K562 (cell line): ENCODE data around the gene RARG. TPM values are rescaled to one million over a fixed set of nuclear protein-coding genes. Genes with fewer than 3 reads are reported as not detected.
A peak's percentile ranks its signal among the peaks of the same experiment; 100 is the strongest.

ENCODE experiments used
- ATAC-seq: fragments of 200-7000 bp; cut with Tn5 transposase; 3 replicates; pipeline ENCODE4 v1.9.1; 2020; ENCODE audit warnings: moderate library complexity
- BruUV-seq: library from RNA; stranded (reverse); fragments of 400-500 nt; replicated peaks from 2 replicates; lab custom pipeline; 2021; lab: Mats Ljungman, UMichigan
- CTCF ChIA-PET: fragments of 300-600 bp; formaldehyde crosslinking; extraction: SDS; loops from one replicate; lab custom pipeline; 2021; ENCODE audit warnings: low intra/inter-chr PET ratio; lab: Yijun Ruan, JAX
- POLR2A ChIA-PET: fragments of 300-600, 350-650 bp; sonication (Branson Sonifier 250); formaldehyde crosslinking; extraction: SDS; loops from one replicate; lab custom pipeline; 2021; ENCODE audit warnings: antibody characterized with exemption, inconsistent platforms; lab: Yijun Ruan, JAX
- DNase-seq, 4 experiments: peaks; one replicate each; pipeline versions ENCODE4 v3.0.0 to v3.0.0-alpha.2; 2011 to 2018; ENCODE audit warnings: low spot score in 3 of 4, mixed read lengths in 3 of 4; ENCODE audit errors: extremely low read depth in 1 of 4
- FAIRE-seq: peaks from 2 replicates; lab custom pipeline; 2011; peaks lifted over from hg19 to GRCh38; lab: Jason Lieb, UNC
- H2AFZ ChIP-seq: 2 replicates; pipeline ENCODE4 v1.6.0; 2011; ENCODE audit warnings: low read depth, low read length, control low read depth, inconsistent platforms
- H3K27ac ChIP-seq: fragments of 200-600 bp; 3 replicates; pipeline ENCODE4 v1.8.0; 2011; ENCODE audit warnings: low read depth, mild to moderate bottlenecking, control low read depth, inconsistent platforms, low read length, moderate library complexity, mixed read lengths; ENCODE audit errors: extremely low read depth
- H3K27me3 ChIP-seq, 2 experiments: fragments of 300-600 bp in 1 of 2; 2 replicates in 1 of 2; 3 replicates in 1 of 2; pipeline versions ENCODE4 v1.6.0 to v1.8.0; 2011; ENCODE audit warnings: inconsistent platforms in 2 of 2, low read length in 2 of 2, mild to moderate bottlenecking in 1 of 2, mixed read lengths in 1 of 2, moderate library complexity in 1 of 2; ENCODE audit not compliant: control insufficient read depth in 2 of 2, insufficient read depth in 2 of 2
- H3K36me3 ChIP-seq: fragments of 300-600 bp; 3 replicates; pipeline ENCODE4 v1.8.0; 2011; ENCODE audit warnings: mild to moderate bottlenecking, low read length, inconsistent platforms; ENCODE audit not compliant: control insufficient read depth, insufficient read depth
- H3K4me1 ChIP-seq, 2 experiments: fragments of 200-600 bp in 1 of 2; replicated peaks in 1 of 2; 2 replicates in 1 of 2; 3 replicates in 1 of 2; pipeline versions ENCODE4 v1.5.1 to v1.8.0; 2011; ENCODE audit warnings: inconsistent platforms in 2 of 2, low read length in 2 of 2, mild to moderate bottlenecking in 1 of 2, mixed read lengths in 1 of 2, moderate library complexity in 1 of 2; ENCODE audit not compliant: control insufficient read depth in 2 of 2, insufficient read depth in 2 of 2
- H3K4me2 ChIP-seq: 2 replicates; pipeline ENCODE4 v1.6.1; 2011; ENCODE audit warnings: low read length, control low read depth, inconsistent platforms, mixed read lengths; ENCODE audit not compliant: insufficient read depth
- H3K4me3 ChIP-seq: fragments of 200-600 bp; sonication (generic), shearing (Covaris generic); 2 replicates; pipeline ENCODE4 v1.5.1; 2016; ENCODE audit warnings: control low read depth, inconsistent platforms
- H3K79me2 ChIP-seq: fragments of 200-600 bp; 3 replicates; pipeline ENCODE4 v1.8.0; 2011; ENCODE audit warnings: low read length, inconsistent platforms; ENCODE audit not compliant: control insufficient read depth, insufficient read depth
- H3K9ac ChIP-seq, 2 experiments: 2 replicates each; pipeline versions ENCODE4 v1.6.0 to v1.6.1; 2011; ENCODE audit warnings: low read depth in 2 of 2, low read length in 2 of 2, control low read depth in 1 of 2, inconsistent platforms in 1 of 2, mild to moderate bottlenecking in 1 of 2, mixed read lengths in 1 of 2; ENCODE audit not compliant: insufficient read depth in 1 of 2
- H3K9me1 ChIP-seq: one replicate; pipeline ENCODE4 v1.6.0; 2011; ENCODE audit warnings: inconsistent platforms, mild to moderate bottlenecking, low read length, moderate library complexity; ENCODE audit not compliant: control insufficient read depth, insufficient read depth
- H3K9me3 ChIP-seq: replicated peaks from 2 replicates; pipeline ENCODE4 v1.5.1; 2011; ENCODE audit warnings: low read depth, low read length, inconsistent platforms; ENCODE audit not compliant: control insufficient read depth, insufficient read depth
- H4K20me1 ChIP-seq: replicated peaks from 2 replicates; pipeline ENCODE4 v1.6.1; 2011; ENCODE audit warnings: low read length, inconsistent platforms, mixed read lengths; ENCODE audit not compliant: control insufficient read depth, insufficient read depth
- CSDE1 ChIP-seq, 2 experiments: fragments of 450-650 bp; IDR thresholded peaks; 2 replicates each; pipeline ENCODE4 v1.6.1; 2016; ENCODE audit warnings: mild to moderate bottlenecking in 1 of 2
- DACH1 ChIP-seq: fragments of 450-650 bp; IDR thresholded peaks from 2 replicates; pipeline ENCODE4 v1.6.1; 2018; ENCODE audit not compliant: partially characterized antibody
- MEF2A ChIP-seq: IDR thresholded peaks from 2 replicates; pipeline ENCODE4 v1.6.1; 2011; ENCODE audit warnings: low read depth, mild to moderate bottlenecking, low read length, moderate library complexity; ENCODE audit not compliant: control insufficient read depth
- WGBS: fragments of 100-300 bp; shearing (Covaris generic); methylation state at CpG from one replicate; pipeline ENCODE4 v1.1.6; 2016; ENCODE audit warnings: low coverage, mixed read lengths; ENCODE audit not compliant: insufficient coverage; ENCODE audit errors: missing lambda C conversion rate; 5-methylcytosine and 5-hydroxymethylcytosine counted together
- in situ Hi-C: fragments of 300-500 bp; cut with MboI; formaldehyde crosslinking; loops from 4 replicates; pipeline ENCODE4 v1.15.0; 2018; ENCODE audit warnings: inconsistent platforms, mixed read lengths
- intact Hi-C: fragments of 100-400 bp; cut with micrococcal nuclease; formaldehyde crosslinking; loops from 2 replicates; pipeline ENCODE4 v1.14.2; 2022
- polyA plus RNA-seq, 8 experiments: library from polyadenylated mRNA; depleted of rRNA in 4 of 8; stranded (reverse) in 5 of 8; unstranded in 3 of 8; fragments of >200 nt; fragmentation: Nextera tagmentation in 2 of 8; fragmentation: Illumina TruSeq in 1 of 8; extraction: Ambion mirVana in 2 of 8; extraction: Trizol in 1 of 8; gene quantifications; 2 replicates each; pipeline versions ENCODE4 v1.2.1 to v1.2.3, GENCODE V29; 2011 to 2014; ENCODE audit warnings: inconsistent platforms in 1 of 8, missing spikeins in 1 of 8
- total RNA-seq, 7 experiments: library from RNA; depleted of rRNA in 6 of 7; stranded (reverse); fragments of >200 nt in 6 of 7; fragmentation: Illumina TruSeq in 2 of 7; extraction: Trizol in 2 of 7; gene quantifications; 2 replicates each; pipeline versions ENCODE4 v1.2.1 to v1.2.3, GENCODE V29; 2011 to 2021; ENCODE audit warnings: low replicate concordance in 1 of 7
- TF ChIP-seq, protein P1 (sequence below): sonication (generic); formaldehyde crosslinking; IDR thresholded peaks from 2 replicates; pipeline ENCODE4 v1.8.0; 2023; ENCODE audit warnings: mild to moderate bottlenecking, missing genetic modification reagents
- TF ChIP-seq, protein P2 (sequence below): fragments of 450-650 bp; IDR thresholded peaks from 2 replicates; pipeline ENCODE4 v1.6.1; 2016; ENCODE audit warnings: antibody characterized with exemption

Gene RARG
- total and polyA plus RNA-seq, 9 of the 15 experiments (the other 6 are each of a cell fraction or from before 2014, with no cell fraction given) = 0.18 to 7.6 (median 3.8) TPM

DNA sequence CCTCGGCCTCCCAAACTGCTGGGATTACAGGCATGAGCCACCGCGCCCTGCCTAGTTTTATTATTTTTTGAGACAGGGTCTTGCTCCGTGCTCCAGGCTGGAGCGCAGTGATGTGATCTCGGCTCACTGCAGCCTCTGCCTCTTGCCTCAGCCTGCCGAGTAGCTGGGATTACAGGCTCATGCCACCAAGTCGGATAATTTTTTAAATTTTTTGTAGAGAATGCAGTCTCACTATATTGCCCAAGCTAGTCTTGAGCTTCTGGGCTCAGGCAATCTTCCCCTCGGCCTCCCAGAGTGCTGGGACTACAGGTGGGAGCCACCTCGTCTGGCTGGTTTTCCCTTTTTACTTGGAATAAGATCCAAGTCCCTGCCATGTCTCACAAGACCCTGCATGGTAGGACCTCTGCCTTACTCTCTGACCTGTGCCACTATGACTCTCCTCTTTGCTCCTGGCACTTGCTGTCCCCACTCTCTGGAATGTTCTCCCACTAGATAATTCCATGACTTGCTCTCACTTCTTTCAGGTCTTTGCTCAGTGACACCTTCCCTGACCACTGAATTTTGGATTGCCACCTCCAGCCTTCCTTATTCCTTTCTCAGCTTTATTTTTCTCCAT, 7.7 kb upstream of the RARG start:
- POLR2A ChIA-PET = interaction anchor here (0.6 kb wide), 1 partner anchor 212 kb away, joined by 3 read pairs; no protein-coding TSS in a partner anchor
- Histone ChIP-seq H3K4me3 (no peak overlapping the region), H3K9me1 (no peaks in the 10 kb centered on the region), H3K27me3 (no peaks in the 10 kb centered on the region), H4K20me1 (no peaks in the 10 kb centered on the region), H3K27ac (no peak overlapping the region), H3K79me2 (no peaks in the 10 kb centered on the region), H3K4me2 (no peak overlapping the region), H3K36me3 (no peaks in the 10 kb centered on the region), H3K4me1 (peaks cover 9 to 21% of the 10 kb centered on the region in 2 experiments; a peak in 4 of 5 replicates), H3K9ac (no peak overlapping the region), H2AFZ (peak overlapping the region; percentile 61), H3K9me3 (no peaks in the 10 kb centered on the region)
- TF ChIP-seq, protein P1, sequence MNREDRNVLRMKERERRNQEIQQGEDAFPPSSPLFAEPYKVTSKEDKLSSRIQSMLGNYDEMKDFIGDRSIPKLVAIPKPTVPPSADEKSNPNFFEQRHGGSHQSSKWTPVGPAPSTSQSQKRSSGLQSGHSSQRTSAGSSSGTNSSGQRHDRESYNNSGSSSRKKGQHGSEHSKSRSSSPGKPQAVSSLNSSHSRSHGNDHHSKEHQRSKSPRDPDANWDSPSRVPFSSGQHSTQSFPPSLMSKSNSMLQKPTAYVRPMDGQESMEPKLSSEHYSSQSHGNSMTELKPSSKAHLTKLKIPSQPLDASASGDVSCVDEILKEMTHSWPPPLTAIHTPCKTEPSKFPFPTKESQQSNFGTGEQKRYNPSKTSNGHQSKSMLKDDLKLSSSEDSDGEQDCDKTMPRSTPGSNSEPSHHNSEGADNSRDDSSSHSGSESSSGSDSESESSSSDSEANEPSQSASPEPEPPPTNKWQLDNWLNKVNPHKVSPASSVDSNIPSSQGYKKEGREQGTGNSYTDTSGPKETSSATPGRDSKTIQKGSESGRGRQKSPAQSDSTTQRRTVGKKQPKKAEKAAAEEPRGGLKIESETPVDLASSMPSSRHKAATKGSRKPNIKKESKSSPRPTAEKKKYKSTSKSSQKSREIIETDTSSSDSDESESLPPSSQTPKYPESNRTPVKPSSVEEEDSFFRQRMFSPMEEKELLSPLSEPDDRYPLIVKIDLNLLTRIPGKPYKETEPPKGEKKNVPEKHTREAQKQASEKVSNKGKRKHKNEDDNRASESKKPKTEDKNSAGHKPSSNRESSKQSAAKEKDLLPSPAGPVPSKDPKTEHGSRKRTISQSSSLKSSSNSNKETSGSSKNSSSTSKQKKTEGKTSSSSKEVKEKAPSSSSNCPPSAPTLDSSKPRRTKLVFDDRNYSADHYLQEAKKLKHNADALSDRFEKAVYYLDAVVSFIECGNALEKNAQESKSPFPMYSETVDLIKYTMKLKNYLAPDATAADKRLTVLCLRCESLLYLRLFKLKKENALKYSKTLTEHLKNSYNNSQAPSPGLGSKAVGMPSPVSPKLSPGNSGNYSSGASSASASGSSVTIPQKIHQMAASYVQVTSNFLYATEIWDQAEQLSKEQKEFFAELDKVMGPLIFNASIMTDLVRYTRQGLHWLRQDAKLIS (CRISPR knock-in tag) = no peak
- TF ChIP-seq DACH1 (no peak), CSDE1 (IDR thresholded peaks at IDR 0.05) (no peak), MEF2A (no peak)
- TF ChIP-seq, protein P2, sequence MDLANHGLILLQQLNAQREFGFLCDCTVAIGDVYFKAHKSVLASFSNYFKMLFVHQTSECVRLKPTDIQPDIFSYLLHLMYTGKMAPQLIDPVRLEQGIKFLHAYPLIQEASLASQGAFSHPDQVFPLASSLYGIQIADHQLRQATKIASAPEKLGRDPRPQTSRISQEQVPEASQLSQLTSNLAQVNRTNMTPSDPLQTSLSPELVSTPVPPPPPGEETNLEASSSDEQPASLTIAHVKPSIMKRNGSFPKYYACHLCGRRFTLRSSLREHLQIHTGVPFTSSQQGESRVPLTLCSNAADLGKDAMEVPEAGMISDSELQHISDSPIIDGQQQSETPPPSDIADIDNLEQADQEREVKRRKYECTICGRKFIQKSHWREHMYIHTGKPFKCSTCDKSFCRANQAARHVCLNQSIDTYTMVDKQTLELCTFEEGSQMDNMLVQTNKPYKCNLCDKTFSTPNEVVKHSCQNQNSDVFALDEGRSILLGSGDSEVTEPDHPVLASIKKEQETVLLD = no peak
- in situ Hi-C loops = no loop called here
- BruUV-seq = no TSS peak
- ATAC-seq (no peak), FAIRE-seq (no peak), DNase-seq (no peak)
- intact Hi-C loops = no loop called here
- CTCF ChIA-PET = no interaction called here
- 66% methylated on average over 8 of the region's 10 CpGs for WGBS
